Kidney epithelial cell (primary cell): ENCODE data around the gene GRIK4. TPM values are rescaled to one million over a fixed set of nuclear protein-coding genes. Genes with fewer than 3 reads are reported as not detected.

Experiments
- DNase-seq: peaks from one replicate; pipeline ENCODE4 v3.0.0-alpha.2; 2010; ENCODE audit warnings: low read depth
- H3K27me3 ChIP-seq: 2 replicates; pipeline ENCODE4 v1.6.0; 2011; ENCODE audit warnings: low read length; ENCODE audit not compliant: control insufficient read depth, insufficient read depth
- H3K36me3 ChIP-seq: 2 replicates; pipeline ENCODE4 v1.5.1; 2011; ENCODE audit warnings: low read length; ENCODE audit not compliant: control insufficient read depth, insufficient read depth
- H3K4me3 ChIP-seq: 2 replicates; pipeline ENCODE4 v1.5.1; 2011; ENCODE audit warnings: low read depth, mild to moderate bottlenecking, control low read depth, low read length
- total RNA-seq: library from RNA; depleted of rRNA; stranded (reverse); fragments of >200 nt; gene quantifications from 2 replicates; pipeline ENCODE4 v1.2.3, GENCODE V29; 2015
- TF ChIP-seq, protein P1 (sequence below): IDR thresholded peaks from 2 replicates; pipeline ENCODE4 v1.5.1; 2011; ENCODE audit warnings: mild to moderate bottlenecking, moderate library complexity, low read length, control low read depth, inconsistent platforms; ENCODE audit not compliant: insufficient read depth, poor library complexity, severe bottlenecking

GRIK4 gene
- total RNA-seq, 1 donor from 2014 or later: 0.17 TPM

GRCh38 chr11:120819437-120820365, 308.2 kb downstream of the GRIK4 start:
- DNase-seq: no peak
- TF ChIP-seq, protein P1, sequence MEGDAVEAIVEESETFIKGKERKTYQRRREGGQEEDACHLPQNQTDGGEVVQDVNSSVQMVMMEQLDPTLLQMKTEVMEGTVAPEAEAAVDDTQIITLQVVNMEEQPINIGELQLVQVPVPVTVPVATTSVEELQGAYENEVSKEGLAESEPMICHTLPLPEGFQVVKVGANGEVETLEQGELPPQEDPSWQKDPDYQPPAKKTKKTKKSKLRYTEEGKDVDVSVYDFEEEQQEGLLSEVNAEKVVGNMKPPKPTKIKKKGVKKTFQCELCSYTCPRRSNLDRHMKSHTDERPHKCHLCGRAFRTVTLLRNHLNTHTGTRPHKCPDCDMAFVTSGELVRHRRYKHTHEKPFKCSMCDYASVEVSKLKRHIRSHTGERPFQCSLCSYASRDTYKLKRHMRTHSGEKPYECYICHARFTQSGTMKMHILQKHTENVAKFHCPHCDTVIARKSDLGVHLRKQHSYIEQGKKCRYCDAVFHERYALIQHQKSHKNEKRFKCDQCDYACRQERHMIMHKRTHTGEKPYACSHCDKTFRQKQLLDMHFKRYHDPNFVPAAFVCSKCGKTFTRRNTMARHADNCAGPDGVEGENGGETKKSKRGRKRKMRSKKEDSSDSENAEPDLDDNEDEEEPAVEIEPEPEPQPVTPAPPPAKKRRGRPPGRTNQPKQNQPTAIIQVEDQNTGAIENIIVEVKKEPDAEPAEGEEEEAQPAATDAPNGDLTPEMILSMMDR: no peak
- Histone ChIP-seq H3K36me3 (no peaks in the 10 kb centered on the region), H3K27me3 (peaks cover 7% of the 10 kb centered on the region), H3K4me3 (no peak overlapping the region)

GRCh38 chr11:120823159-120823558, 311.6 kb downstream of the GRIK4 start:
- Histone ChIP-seq H3K36me3 (no peaks in the 10 kb centered on the region), H3K4me3 (no peak overlapping the region), H3K27me3 (peaks cover 5% of the 10 kb centered on the region)
- DNase-seq: no peak
- TF ChIP-seq, protein P1: no peak

DNA sequence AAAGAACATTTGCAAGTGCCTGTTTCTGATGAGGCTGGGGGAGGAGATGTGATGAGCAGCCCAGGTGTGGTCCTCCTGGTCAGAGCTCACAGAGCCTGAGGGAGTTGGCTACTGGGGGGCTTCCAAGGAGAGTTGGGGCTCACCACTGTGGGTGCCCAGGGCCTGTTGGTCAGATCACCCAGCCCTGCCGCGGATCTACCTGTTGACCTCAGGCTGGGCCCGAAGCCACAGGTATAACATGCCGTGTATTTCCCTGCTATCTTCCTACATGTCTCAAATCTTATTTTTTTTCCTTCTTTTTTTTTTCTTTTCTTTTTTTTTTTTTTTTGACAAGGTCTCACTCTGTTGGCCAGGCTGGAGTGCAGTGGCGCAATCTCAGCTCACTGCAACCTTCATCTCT, 312.7 kb downstream of the GRIK4 start:
- Histone ChIP-seq H3K27me3 (peaks cover 2% of the 10 kb centered on the region), H3K36me3 (no peaks in the 10 kb centered on the region), H3K4me3 (no peak overlapping the region)
- TF ChIP-seq, protein P1: no peak
- DNase-seq: no peak

- Histone ChIP-seq H3K4me3 (no peak overlapping the region), H3K27me3 (peaks cover 9% of the 10 kb centered on the region)
- TF ChIP-seq, protein P1: no peak
Measured at GRCh38 chr11:120827198-120827597, 315.6 kb downstream of the GRIK4 start.

GRCh38 chr11:120827820-120828219, 316.3 kb downstream of the GRIK4 start:
- Histone ChIP-seq H3K4me3 (no peak overlapping the region), H3K36me3 (no peaks in the 10 kb centered on the region), H3K27me3 (peaks cover 14% of the 10 kb centered on the region)
- TF ChIP-seq, protein P1: no peak
- no peak for DNase-seq

More at GRCh38 chr11:120827198-120827597, 315.6 kb downstream of the GRIK4 start:
- H3K36me3 ChIP-seq: no peaks in the 10 kb centered on the region
- no peak for DNase-seq
